HG03139 (cell line): ENCODE data around the gene KIF14.
"Not testable (repeated sequence)": the region's sequence is repeated elsewhere in the genome, so short reads cannot be mapped to it uniquely, and the experiment has no call there.

Experiments used
- ATAC-seq: cut with Tn5 transposase; IDR thresholded peaks from one replicate; pipeline ENCODE4 v1.9.1; 2021; ENCODE audit not compliant: unreplicated experiment

KIF14 gene

DNA sequence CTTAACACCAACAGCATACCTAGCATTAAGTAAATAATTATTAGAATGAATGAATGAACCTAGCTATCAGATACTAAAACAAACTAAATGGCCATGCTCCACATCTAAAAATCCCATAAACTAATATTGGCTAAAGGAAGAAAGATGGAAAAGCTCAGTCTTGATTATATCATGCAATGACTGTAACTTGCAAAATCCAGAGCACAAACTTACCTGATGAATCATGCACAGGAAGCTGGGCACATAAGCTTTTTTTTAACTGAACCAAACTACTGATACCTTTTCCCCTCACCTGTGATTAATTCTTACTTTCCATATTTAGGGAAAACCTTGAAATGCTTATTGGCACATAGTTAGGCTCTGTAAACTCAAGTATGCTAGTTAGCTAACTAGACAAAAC, 70.2 kb downstream of the KIF14 start:
- ATAC-seq, result no peak

DNA sequence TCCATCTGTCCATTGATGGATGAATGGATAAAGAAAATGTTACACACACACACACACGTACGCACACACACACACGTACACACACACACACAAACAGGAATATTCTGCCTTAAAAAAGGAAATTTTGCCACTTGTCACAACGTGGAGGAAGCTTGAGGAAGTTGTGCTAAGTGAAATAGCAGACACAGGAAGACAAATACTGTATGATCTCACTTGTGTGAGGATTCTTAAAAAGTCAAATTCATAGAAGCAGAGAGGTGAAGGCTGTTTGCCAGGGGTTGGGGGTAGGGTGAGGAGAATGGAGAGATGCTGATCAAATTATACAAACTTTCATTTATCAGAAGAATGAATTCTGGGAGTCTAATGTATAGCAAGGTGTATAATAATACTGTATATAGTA, 73.2 kb downstream of the KIF14 start:
- no peak for ATAC-seq

DNA sequence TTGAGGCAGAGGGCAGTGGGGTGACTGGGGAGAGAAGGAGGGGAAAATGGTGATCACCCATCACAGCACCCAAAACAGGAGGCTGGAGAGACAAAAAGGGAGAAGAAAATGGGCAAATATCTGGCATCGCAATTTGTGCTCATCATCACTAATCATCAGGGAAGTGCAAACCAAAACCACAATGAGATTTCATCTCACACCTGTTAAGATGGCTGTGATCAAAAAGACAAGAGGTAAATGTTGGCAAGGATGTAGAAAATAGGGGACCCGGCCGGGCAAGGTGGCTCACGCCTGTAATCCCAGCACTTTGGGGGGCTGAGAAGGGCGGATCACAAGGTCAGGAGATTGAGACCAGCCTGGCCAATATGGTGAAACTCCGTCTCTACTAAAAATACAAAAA, 74.0 kb downstream of the KIF14 start:
- no peak for ATAC-seq

DNA sequence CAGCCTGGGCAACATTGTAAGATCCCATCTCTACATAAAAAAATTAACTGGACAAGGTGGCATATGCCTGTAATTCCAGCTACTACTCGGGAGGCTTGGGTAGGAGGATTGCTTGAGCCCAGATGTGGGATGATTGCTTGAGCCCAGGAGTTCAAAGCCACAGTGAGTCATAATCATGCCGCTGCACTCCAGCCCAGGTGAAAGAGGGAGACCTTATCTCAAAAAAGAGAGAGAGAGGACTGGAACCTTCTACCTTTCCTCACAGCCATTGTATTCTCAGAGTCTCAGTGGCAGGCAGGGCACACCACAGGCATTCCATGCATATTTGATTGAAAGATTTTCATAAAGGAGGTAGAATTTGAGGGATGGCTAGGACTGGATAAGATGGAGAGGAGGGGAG, 78.4 kb downstream of the KIF14 start:
- no peak for ATAC-seq

DNA sequence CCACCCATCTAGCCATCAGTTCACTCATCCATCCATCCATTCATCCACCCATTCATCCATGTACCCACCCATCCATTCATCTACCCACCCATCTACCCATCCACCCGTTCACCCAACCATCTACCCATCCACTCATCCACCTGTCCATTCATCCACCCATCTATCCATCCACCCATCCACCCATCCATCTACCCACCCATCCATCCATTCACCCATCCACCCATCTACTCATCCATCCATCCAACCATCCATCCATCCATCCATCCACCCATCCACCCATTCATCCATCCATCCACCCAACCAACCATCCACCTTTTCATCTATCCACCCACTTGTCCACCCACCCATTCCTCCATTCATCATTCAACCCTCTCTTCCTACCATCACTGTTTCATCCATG, 80.3 kb downstream of the KIF14 start:
- ATAC-seq, result no peak

DNA sequence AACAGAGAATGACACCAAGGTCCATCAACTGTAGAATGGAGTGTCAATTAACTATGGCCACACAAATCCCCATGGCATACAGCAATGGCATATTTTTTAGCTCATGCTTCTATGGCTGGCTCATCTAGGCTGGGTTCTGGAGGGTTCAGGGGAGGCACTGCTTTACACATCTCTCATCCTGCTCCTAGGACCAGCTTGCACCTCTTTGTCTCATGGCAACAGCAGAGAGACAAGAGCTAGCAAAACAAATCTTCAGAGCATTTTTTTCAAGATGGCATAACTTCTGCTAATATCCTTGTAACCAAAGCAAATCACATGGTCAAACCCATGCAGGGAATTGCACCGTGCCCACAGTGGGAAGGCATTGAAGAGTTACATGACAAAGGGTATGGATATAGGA, 82.4 kb downstream of the KIF14 start:
- no peak for ATAC-seq

DNA sequence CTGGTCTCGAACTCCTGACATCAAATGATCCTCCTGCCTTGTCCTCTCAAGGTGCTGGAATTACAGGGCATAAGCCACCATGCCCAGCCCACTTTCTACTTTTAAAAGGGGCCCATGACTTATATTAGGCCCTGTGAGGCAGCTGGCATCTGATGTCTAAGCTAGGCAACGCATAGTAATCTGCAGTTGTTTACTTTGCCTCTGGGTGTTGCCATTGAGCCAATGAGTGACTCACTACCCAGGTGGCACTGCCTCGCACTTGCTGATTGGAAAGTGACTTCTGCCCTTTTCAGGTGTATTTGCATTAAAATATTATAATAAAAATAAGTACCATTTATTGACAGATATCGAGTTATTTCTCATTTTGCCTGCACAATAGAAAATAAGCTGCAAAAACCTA, 84.9 kb downstream of the KIF14 start:
- ATAC-seq, result no peak

DNA sequence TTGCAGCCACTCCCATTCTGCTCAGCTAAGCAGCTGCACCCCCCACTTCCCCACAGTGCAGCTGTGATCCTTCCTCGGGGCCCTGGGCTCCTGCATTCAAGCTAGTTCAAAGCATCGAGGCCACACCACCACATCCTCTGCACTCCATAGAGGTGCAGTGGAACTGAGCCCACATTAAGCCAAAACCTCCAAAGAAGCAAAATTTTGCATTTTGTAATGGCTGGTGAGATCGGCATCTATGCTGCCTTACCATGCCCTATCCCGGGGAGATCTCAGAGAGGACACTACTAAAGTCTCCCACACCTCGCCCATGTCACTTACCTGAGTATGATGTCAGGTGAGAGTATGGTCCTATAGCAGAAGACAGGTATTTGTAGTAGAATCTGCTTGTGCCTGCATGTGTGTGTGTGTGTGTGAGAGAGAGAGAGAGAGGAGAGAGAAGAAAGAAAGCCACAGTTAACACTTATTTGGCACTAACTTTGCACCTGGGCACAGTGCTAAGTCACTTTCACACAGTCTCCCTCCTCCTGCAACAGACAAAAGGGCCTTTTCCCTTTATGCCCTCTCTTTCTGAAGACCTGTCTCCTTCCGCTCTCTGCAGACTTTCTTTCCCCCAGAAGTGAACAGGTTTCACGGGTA, 89.8 kb downstream of the KIF14 start:
- no peak for ATAC-seq

DNA sequence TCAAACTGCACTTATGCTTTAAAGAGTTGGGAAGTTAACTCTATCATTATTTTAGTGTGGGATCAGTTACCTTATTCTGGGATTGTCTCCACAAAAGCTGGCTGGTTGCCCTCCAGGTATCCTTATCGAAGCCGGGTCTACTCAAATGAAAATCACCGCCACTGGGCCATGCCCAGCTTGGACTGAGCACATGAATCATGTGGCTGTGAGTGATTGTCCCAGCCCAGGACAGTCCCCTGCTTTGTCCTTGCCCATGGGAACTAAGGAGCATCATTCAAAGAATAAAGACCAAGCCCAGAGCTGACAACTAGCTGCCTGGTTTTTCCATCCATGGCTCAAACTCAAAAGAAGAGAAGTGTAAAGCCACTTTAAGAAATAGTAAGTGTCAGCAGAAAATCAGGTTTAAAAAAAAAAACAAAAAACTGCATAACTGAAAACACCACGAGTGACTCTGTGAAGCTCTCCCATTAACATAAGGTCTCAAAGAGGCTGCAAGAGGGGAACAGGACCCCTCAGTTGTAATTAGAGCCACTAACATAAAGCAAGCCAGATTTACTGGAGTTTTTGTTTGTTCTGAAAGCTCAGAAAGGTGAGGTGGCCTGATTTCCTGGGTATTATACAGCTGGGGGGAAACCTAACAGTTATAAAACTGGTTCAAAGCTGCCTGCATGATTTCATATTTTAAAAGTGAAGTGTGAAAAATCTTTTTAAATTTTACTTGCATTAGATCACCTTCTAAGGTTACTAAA, 91.5 kb downstream of the KIF14 start:
- ATAC-seq, result no peak

DNA sequence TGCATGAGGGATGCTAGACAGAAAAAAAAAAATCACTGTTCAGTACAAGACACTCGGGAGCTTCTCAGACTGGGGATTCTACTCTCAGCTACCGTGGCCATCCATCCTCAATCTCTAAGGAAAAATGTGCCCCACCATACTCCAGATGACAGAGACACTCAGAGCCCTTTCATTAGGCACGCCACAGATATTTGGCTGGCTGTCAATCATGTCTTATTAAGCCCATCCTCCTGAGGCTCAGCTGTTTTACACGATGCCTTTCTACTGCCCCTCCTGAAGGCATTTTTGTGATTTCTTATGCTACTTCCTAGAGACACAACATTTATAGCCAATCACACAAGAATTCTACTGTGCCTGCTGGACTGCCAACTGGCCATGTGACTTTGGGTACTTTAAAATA, 92.9 kb downstream of the KIF14 start:
- ATAC-seq, result no peak

DNA sequence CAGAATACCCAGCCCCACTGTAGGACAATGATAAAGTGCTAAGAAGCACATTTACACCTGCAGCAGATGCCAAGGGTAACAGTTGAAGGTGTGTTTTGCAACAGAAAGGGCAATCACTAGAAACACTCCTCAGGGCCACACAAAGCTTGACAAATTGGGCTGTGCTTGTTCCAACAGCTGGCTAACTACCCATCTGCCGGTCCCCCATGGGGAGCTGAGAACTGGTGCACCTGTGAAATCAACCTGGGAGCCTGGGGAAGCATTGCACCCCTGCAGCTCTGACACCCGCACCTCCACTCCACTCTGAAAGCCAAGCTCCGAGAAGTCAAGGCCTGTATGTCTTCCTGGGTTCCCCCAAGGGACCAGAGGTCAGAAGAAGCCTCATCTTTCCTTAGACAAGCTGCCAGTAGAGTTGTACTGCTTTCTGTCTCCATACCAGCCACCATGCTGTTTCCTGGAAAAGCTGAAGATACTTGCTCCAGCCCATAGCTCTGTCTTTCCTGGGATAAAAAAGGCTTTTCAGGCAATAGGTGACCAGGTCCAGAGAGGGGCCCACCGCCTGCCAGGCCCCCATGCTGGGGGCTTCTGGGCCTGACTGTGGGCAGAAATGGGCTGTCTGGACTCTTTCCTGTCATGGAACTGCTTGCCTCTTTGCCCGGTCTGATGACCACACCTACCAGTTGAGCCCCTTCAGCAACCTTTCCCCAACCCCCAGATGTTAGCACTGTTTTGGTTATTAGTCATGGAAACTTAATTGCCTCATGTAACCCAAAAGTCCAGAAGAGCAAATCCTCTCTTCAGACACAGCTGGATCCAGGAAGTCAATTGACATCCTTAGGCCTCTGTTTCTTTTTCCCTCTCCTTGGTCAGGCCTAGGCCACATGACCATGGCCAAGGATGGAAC, 93.6 kb downstream of the KIF14 start:
- ATAC-seq, result no peak

DNA sequence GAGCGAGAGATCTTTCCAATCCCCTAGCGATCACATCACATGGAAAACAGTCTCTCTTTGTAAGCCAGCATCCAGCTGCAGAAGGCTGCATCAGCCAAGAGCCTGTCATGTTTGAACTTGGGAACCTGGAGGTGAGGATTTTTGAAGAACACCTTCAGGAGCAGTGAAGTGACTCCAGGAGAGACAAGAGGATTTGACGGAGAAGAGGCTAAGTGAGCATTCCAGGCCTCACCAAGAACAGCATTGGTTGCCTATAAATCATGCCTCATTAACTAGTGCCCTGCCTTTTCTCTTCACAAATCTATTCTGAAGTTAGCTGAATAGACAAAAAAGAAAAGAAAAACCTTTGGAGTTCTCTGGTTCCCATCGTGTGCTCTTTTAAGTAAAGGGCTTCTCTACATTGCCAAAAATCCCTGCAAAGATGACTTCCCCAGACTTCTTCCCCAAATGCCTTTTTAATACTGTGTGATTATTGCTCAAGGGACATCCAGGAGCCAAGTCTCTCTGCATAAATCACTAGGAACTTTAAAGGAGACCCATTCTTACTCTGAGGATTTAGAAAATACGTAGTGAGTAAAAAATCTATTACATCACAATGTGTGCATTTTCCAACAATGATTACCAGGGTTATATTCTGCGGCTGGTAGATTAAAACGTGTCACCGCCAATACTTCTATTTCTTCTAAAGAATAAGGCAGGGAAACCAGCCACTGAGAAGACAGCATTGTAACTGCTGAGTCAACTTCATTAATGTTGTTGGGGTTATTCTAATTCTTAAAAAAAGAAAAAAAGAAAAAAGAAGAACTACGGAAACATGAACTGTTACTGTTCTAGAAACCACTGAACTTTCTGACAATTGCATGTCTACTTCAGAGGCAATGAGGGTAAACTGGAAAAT, 95.2 kb downstream of the KIF14 start:
- no peak for ATAC-seq

DNA sequence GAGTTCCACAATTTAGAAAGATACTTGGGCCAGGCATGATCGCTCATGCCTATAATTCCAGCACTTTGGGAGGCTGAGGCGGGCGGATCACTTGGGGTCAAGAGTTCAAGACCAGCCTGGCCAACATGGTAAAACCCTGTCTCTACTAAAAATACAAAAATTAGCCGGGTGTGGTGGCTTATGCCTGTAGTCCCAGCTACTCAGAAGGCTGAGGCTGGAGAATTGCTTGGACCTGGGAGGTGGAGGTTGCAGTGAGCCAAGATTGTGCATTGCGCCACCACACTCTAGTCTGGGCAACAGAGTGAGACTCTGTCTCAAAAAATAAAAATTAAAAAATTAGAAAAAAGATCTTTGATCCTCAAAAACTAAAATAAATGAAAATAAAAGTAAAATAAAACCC, 96.0 kb downstream of the KIF14 start:
- ATAC-seq, result not testable (repeated sequence)

DNA sequence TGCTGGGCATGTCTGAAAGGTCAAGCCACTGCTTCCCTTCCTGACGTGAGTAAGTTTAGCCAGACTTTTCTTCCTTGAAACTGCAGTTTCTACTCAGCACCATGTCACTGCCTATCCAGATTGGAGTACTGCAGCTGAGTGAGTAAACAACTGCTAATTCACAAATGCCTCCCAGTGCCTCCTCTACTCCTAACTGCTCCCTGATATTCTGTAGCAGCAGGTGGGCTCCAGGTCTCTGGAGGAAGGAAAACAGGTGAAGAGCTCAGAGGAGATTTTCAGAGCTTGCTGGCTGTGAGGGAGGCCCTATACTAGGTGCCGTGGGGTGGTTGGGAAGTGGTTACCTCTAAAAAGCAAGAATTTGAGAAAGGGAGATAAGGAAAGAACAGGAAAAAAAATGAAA, 96.5 kb downstream of the KIF14 start:
- no peak for ATAC-seq

DNA sequence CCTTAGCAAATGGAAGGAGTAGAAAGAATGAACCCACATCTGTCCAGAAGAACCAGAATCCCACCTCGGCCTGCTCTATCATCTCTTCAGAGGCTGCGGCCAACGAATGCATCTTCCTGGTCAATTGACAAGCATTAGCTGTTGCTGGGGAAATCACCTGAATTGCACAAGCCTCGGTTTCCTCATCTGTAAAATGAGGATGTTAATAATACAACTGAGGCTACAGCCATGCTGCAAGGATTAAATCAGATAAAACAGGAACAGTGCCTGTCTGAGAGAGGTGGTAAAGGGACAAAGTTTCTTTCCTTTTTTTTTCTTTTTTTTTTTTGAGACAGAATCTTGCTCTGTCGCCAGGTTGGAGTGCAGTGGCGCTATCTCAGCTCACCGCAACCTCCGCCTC, 99.8 kb downstream of the KIF14 start:
- ATAC-seq, result no peak

DNA sequence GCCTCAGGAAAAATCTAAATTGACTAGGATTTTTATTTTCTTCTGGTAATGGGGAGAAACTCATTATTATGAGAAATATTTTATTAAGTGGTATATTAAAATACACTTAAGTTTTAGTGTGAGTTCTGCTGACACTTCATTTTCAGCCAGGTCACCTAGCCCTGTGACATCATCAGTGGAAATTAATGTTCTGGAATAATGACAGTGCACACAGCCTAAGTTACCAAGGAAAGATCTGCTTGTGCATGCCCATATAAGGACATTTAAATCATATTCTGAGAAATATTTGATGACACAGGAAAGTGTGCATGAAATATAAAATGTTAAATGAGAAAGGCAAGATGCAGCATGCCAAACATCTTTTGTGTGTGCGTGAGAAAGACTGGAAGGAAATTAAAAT, 102.0 kb downstream of the KIF14 start:
- no peak for ATAC-seq

DNA sequence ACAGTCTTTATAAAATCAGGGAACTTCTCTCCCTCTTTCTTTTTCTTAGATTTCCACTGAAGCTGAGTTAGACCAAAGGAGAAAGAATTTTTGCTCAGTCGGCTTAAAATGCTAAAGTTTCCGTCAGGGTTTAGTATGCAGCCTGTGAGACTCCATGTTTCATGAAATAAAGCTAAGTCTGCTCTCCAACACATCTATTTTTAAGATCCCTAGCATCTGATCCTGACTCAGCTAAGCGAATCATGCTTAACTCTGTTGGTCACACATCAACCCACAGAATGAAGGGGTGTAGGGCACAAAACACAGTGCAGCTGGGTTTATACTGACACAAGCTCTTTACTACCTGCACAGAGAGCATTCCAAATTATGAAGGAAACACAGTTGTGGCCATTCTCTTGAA, 108.4 kb downstream of the KIF14 start:
- ATAC-seq, result no peak

DNA sequence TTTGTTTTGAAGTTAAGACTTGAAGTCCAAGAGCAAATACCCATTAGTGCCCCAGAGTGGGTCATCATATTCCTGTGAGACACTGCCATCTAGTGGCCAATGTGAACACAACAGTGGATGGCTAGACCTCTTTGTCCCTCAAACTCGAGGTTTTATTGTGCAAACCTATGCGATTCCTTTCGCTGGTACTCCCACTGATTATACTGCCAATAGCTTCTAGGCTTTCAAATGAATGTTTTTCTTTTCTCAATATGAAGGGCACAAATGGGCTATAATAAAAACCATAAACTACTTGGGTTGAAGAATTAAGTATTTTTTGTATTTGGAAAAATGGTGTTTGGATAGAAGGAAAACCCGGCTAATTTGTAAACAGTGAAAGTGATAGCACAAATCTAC, 110.3 kb downstream of the KIF14 start:
- ATAC-seq, result peak; percentile 86

DNA sequence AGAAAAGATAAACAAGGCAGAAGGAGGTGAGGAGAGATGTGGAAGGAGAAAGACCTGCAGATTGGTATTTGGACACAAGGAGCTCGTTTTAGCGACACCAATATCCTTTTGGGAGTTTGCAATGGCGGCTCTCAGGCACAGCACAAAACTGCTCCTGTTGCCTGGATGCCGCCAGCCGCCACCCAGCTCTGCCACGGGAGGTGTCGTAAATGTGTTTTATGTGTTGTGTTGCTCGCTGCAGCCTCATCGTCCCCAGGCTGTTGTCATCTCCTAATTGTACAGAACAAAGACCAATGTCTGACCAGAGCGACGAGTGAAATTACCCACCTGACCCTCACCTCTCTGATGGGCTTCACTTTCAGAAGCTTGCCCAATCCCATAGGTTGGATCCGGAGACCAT, 114.1 kb downstream of the KIF14 start:
- no peak for ATAC-seq

DNA sequence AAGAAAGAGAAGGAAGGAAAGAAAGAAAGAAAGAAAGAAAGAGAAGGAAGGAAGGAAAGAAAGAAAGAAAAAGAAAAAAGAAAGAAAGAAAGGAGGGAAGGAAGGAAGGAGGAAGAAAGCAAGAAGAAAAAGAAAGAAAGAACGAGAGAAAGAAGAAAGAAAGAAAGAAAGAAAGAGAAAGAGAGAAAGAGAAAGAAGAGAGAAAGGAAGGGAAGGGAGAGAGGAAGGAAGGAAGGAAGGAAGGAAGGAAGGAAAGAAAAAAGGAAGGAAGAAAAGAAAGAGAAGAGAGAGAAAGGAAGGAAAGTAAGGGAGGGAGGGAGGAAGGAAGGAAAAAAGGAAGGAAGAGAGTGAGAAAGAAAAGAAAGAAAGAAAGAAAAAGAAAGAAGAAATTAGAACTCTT, 115.3 kb downstream of the KIF14 start:
- ATAC-seq, result no peak
